Cerebellar cortex (tissue), 1 donor: Measurements from ENCODE around the gene SPATC1L.

Experiments
- DNase-seq: peaks from one replicate; pipeline ENCODE4 v3.0.0-alpha.2; 2015; ENCODE audit warnings: low spot score

The SPATC1L gene

DNA sequence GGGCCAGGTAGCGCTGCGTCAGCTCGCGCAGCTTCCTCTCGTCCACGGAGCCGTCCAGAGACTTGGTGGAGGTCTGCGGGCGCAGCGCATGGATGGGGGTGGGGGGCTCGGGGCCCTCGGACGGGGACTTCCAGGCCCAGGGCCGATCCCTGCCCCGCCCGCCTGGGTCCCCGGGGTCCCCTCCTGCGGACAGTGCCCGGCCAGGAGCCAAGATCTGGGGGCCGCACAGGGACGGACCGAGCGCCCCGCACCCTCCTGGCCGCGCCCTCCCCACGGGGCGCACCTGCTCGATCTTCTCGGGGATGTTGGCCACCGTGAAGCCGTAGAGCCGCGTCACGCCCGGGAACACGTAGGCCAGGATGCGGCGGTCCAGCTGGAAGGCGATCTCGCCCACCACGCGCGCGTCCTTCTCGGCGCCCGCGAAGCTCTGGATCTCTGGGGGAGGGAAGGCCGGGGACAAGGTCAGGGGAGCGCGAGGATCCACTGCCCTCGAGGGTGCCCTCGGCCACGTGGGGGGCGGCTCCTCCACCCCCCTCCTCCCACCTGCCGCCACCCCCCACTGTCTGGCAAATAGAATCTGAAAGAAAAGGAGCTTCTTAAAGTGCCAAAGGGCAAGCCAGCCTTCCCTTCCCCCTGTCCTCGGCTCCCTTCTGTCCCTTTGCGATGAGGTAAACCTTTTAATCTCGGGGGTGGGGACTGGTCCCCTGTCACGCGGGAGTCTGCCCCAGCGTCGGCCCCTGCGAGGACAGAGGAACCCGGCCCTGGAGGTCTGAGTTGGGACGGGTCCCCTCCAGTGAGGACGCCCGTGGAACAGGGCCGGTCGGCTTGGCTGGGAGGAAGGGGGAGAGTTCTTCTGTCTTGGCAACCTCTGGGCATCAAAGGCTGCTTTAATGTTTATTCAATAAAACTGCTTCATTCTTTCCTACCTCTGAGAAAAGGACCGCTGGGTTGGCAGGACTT, 22.3 kb downstream of the SPATC1L start:
- no peak for DNase-seq

DNA sequence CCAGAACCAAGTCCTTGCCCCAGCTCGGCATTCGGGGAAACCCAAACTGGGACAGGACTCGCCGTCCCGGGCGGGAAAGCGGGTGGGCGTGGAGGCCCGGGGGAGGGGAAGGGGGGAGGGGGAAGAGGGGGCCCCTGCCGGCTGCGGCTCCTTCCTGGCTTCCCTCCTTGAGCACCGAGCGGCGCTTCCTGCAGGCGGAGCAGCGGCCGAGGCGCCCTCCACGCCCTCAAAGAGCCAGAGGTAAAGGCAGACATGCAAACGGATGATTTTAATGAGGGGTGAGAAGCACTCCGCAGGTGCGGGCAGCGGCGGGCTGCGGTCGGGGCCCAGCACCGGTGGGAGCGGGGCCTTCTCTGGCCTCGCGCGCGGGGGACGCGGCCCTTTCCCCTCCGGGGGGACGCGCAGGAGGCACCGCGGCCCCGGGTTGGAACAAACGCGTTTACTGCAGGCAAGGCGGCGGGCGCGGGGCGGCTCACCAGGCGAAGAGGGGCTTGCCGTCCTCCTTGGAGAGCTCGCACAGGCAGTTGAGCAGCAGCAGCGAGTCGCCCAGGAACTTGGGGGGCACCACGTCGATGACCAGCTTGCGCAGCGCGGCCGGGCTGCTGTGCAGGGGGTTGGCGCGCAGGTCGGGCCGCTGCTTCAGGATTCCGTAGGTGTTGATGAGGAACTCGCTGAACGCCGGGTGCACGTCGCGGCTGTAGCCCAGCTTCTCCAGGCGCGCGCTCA, 23.2 kb downstream of the SPATC1L start:
- DNase-seq: no peak

DNA sequence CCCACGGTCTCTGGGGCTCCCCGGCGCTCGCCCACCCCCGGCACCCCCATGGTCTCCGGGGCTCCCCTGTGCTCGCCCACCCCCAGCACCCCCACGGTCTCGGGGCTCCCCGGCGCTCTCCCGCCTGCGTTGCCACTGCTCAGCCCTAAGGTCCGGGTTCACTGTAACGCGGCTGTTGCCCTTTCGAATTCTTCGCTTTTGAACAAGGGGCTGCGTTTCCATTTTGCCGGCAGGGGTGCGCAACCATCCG, 23.7 kb downstream of the SPATC1L start:
- no peak for DNase-seq

DNA sequence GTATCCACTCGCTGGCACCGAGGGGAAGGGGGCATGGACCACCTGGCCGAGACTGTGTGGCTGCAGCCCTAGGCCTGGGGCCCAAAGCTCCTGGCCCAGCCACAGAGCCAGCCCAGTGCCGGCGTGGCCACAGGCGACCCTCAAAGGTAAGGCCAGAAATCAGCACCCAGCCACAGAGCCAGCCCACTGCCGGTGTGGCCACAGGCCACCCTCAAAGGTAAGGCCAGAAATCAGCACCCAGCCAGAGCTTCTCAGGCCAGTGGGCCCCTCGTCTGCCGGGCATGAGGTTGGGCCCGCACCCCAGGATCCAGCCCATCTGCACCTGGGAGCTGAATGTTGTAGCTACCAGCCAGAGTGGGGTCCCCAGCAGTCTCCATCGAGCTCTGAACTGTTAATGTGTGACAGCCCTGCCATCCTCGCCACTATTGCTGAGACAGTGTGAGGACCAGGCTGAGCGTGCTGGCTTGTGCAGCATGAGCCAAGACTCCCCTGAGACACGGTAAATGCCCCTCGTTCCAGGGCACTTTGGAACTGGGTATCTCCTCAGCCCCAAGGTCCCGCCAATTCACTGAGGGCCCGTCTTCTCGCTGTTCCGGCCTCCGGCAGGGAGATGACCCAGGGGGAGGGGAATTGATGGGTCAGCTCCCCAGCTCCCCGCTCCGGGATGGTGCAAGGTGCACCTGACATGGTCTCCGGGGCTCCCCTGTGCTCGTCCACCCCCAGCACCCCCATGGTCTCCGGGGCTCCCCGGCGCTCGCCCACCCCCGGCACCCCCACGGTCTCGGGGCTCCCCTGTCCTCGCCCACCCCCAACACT, 24.2 kb downstream of the SPATC1L start:
- DNase-seq: no peak

DNA sequence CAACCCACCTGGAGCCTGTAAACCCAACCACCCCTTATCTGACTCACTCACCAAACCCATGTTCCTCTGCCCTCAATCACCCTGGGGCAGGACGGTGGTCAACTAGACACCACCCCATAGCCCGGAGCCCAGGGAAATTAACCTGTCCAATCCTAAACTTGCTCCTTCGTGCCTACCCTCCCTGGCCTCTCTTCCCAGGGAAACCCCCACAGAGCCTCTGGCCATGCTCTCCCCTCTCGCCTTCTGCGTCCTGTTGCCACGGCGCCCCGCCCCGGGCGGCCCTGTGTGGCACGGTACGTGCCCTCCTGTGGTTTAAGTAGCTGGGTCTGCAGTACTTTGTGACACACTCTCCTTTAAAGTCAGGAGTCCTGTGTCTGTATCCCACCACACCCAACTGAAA, 24.9 kb downstream of the SPATC1L start:
- DNase-seq: no peak

DNA sequence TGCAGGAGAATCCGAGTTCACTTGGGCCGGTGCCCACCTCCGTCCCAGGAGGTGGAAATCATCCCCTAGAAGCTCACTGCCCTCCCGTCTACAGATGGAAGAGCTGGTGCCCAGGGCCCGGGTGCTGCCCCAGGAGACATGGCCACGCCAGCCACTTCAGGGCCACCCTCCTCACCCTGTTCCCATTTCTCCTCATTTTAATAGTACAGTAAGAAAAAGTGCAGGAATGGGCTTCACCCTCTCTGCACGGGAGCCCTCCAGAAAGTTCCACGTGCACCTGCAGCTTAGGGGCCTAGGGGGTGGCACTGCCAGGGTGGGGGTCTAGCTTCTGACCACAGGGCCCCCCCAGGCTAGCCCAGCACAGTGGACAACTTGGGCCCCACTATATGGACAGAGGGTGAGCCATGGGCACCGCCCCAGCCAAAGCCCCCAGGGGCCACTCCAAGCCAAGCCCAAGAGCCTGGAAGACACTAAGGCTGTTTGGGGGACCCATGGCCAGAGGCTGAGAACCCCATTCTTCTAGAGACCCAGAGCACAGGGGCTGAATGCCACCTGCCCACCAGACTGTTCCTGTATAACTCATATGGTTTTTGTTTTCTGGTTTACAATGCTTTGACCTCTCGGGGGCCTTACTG, 25.5 kb downstream of the SPATC1L start:
- no peak for DNase-seq

DNA sequence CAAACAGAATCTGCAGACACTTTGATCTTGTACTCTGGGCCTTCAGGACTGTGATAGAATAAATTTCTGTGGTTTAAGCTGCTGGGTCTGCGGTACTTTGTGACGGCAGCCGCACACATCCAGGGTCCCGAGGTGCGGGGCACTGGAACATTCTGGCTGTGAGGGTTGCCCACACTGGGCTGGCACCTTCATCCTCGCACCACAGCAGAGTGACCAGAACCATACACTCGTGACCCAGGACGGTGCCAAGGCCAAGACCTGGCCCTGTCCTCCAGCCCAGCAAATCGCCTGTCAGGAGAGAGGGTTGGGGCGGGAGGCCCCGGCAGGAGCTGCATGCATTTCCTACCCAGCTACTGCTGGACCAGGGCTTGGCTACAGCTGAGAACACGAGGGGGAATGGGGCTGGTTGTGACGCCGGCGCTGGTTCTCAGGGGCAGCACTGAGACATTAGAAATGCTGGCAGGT, 26.2 kb downstream of the SPATC1L start:
- no peak for DNase-seq

DNA sequence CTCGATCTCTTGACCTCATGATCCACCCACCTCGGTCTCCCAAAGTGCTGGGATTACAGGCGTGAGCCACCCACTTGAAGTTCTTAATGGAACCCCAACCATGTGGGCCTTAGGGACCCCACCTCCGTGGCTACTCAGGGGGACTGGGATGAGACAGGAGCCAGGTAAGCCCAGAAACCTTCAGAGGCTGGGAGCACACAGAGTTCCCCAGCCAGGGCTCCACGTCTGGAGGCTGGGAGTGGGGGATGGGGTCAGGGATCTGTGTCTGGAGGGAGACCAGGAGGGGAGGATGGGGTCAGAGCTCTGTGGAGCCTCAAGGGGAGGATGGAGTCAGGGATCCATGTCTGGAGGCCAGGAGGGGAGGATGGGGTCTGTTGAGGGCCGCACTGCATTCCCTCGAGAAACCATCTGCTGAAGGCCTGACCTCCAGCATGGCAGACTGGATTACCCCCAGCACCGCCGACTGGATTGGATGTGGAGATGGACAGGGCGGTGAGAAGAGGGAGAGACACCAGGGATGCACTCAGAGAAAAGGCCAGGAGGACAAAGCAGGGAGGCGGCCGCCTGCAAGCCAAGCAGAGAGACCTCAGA, 26.8 kb downstream of the SPATC1L start:
- no peak for DNase-seq

DNA sequence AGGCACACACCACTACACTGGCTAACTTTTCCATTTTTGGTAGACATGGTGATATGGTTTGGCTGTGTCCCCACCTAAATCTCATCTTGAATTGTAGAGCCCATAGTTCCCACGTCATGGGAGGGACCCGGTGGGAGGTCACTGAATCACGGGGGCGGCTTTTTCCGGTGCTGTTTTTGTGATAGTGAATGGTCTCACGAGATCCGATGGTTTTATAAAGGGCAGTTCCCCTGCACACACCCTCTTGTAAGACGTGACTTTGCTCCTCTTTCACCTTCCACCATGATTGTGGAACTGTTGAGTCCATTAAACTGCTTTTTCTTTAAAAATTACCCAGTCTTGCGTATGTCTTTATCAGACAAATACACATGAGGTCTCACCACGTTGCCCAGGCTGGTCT, 27.6 kb downstream of the SPATC1L start:
- no peak for DNase-seq

DNA sequence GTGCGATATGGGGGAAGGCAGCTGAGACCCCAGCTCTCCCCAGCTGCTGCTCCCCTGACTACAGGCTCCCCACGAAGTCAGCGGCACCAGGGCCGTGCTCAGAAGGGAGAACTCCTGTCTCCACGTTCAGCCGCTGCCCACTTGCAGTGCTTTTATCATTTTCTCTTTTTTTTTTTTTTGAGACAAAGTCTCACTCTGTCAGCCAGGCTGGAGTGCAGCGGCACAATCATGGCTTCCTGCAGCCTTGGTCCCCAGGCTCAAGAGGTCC, 27.9 kb downstream of the SPATC1L start:
- no peak for DNase-seq

DNA sequence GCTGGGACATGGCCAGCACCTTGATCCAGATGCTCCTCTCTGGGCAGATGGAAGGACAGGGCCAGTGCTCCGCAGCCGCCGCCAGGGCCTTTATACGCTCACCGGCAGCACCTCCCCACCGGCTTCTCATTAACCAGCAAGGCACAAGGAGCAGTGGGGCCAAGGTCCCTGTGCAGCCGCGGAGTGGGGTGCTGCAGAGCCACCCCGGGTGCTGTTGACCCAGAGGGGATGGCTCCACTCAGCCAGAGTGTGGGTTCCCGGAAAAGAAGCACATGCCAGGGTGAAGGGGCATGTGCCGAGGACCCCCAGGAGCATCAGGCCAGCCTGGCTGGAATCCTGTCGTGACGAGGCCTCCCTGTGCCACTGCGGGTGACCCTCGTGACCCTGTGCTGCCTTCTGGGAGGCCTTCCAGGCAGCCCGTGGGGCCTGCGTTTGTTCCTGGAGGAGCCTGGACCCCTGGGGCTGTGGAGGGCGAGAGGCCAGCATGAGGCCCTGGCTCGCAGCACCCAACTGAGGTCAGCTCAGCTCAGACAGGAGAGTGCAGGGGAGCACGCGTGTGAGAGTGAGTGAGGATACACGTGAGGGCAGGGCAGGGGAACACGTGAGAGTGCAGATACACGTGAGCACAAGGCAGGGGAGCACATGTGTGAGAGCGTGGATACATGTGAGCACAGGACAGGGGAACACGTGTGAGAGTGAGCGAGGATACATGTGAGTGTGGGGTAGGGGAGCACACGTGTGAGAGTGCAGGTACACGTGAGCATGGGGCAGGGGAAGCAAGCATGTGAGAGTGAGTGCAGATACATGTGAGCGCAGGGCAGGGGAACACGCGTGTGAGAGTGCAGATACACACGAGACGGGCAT, 28.5 kb downstream of the SPATC1L start, which contains the start of gene FTCD:
FTCD (minus strand) TSS at position 66 of the 864 bp plus-strand sequence; CDS start at position 10, 56 bp downstream.
- DNase-seq: no peak

DNA sequence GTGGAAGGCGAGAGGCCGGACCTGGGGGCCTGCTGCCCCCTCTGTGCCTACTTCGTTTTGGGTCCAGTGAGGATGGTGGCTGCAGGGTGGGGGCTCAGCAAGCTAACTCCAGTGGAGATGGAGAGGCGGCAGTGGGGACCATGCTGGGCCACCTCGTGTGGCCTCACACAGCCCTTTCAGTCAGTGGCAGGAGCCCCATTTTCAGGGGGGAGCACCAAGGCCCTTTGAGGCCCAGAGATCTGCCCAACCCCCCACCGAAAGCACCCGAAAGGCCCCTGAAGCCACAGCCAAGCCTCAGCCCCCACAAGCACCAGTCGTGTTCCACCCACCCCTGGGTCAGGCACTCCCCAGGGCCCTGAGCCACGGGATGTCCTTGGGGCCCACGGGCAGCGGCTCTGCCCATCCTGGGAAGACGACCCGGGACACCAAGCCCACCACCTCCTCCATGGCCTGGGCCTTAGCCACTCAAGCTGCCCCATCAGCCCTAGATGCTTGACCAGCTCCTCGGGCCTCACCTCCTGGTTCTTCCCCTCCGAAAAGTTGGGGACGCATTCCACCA, 29.2 kb downstream of the SPATC1L start:
- DNase-seq: no peak

DNA sequence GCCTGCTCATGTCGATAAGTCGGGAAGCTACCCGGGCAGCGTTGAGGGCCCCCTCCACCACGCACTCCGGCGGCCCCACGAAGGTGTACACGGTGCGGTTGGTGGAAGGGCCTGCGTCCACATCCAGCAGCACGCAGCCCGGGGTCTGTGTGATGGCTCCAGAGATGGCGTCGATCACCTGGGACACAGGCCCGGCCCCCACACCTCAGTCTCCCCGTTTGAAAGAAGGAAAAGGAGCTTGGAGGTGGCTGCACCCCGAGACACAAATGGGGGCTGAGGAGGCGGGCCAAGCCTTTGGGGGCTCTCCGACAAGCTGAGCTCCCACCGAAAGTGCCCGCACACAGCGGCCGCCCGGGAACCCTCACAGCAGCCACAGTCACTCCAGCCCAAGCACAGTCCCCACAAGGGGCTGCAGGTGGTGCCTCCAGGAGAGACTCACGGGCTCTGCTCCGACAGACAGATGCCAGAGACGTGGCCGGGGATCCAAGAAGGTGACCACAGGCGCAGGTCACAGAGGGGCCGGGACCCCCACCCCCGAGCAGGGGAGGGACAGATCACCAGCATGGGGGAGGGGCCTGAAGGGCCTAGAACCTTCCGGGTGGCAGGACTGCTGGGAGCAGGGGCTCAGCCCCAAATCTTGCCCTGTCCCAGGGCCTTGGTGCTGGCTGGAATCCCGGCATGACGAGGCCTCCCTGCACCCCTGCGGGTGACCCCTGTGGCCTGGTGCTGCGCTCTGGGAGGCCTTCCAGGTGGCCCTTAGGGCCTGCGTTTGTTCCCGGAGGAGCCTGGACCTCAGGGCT, 29.9 kb downstream of the SPATC1L start:
- no peak for DNase-seq

DNA sequence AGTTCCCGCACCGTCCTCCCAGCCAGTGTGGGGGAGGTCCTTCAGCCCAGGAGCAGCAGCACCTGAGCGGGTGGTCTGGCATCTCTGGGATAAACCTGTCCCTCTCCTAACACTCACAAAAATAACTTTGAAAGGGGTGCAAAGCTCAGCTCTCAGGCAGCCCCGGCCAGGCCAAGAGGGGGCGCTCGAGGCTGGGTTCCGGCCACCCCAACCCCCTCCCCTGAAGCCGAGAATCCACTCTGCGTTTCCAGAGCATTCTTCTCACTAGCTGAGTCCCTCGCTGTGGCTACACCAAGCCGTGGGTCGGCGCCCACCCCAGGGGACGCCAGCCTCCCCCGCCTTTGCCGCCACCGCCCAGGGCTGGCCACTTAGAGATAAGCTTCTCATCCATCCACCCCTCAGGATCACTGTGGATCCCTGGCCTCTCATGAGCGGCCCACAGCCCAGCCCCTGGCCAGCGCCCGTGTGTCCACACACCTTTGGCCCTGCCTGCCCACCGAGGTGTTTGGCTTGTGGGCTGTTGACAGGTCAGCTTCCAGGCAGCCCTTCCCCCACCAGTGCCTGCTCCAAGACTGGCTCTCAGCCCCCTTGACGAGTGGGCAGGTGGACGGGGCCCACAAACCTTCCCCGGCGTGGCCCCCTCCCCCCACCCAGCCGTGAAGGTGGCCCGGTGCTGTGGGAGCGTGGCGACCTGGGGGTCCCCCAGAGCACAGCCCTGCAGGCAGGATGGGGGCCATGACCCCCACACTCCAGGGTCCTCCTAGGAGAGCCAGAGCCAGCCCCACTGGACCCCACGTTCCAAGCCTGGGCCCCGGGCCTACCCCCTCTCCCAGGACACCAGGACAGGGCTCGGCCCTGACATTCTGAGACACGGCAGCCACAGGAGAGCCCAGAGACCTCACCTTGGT, 30.8 kb downstream of the SPATC1L start:
- peak; percentile 39 for DNase-seq

DNA sequence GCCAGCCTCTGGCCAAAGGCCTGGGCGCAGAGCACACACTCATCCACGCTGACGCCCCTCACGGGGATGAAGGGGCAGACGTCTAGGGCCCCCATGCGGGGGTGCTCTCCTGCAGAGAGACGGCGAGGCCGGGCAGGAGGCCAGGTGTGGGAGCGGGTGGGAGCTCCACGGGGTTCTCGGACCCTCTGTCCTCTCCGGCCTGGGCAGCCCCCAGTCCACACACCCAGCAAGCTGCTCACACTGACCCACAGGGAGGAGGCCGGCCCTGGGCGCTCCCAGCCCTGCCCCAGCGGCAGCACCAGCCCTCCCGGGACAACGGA, 31.4 kb downstream of the SPATC1L start:
- no peak for DNase-seq

DNA sequence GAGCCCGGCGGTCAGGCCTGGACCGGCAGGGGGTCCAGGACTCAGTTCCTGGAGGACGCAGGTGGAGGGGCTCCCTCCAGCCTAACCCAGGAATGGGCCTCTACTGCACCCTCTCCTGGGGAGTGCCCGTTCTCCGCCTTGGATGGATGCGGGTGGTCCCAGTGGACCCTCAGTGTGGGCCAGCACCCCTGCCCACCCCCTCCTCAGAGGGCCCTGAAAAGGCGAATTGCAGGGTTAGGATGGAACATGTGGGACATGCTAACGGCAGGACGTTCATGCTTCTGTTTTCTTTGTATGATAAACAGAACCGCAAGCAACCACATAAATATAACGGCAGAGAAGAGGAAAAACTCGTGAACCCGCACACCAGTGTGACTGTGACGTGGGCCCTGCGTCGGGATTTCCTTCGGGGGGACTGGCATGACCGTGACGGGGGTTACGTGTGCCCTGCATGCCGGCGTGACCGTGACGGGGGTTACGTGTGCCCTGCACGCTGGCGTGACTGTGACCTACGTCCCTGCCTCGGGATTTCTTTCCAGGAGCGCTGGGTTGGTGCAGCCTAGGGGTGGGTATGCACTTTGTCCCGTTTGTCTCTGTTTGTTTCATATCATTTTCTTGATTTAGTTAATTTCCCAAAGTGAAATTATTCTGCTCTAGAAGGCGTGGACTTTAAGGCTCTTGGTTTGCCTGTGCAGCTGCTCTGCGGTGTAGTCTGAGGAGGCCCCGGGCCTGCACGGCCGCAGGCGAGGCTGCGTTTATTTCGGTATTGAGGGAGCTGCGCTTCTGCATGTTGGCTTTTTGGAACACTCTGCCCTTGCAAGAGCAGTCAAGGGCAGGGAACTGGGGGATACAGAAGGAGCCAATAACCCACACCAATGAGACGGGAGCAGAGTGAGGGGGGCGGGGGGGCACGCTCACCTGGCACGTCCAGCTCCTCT, 32.0 kb downstream of the SPATC1L start:
- no peak for DNase-seq

DNA sequence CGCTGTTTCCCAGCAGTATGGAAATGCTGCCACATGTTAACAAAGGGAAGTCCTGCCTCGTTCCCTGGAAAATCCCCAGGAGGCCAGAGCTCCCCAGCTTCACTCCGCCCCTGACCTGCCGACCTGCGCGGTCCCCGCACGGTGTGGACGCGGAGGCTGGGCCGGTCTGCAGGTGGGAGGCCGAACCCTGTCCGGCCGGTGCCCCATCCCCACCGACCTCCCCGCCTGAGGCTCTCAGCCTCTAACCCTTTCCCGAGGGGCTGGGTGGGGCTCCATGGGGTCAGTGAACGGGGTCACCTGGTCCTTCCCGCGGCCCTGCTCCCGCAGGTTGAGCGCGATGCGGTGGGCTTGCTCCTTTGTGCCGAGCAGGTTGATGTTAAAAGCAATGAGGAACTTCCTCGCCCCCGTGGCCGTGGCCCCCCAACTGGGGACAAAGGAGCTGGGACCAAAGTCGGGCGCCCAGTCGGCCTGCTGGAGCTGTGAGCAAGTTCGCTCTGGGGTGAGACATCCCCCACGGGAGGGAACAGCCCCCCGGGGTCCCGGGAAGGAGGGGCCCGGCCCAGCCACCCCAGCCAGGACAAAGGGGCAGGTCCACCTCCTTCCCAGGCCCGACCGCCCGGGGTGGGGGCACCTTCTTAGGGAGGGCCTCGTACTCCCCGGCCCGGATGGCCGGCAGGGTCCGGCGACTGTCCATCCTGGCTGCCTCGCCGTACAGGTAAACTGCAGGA, 32.8 kb downstream of the SPATC1L start:
- no peak for DNase-seq
